SIG-M5 treated with dmso at 0.1 percent for 504 hours (cell line): Measurements from ENCODE around the gene PPA2.
A peak's percentile ranks its signal among the peaks of the same experiment; 100 is the strongest.
"Not testable (repeated sequence)": the region's sequence is repeated elsewhere in the genome, so short reads cannot be mapped to it uniquely, and the experiment has no call there.

Source experiments
- DNase-seq: peaks from one replicate; lab custom pipeline; 2025; ENCODE audit not compliant: unreplicated experiment; lab: John Stamatoyannopoulos, UW

Gene PPA2

DNA sequence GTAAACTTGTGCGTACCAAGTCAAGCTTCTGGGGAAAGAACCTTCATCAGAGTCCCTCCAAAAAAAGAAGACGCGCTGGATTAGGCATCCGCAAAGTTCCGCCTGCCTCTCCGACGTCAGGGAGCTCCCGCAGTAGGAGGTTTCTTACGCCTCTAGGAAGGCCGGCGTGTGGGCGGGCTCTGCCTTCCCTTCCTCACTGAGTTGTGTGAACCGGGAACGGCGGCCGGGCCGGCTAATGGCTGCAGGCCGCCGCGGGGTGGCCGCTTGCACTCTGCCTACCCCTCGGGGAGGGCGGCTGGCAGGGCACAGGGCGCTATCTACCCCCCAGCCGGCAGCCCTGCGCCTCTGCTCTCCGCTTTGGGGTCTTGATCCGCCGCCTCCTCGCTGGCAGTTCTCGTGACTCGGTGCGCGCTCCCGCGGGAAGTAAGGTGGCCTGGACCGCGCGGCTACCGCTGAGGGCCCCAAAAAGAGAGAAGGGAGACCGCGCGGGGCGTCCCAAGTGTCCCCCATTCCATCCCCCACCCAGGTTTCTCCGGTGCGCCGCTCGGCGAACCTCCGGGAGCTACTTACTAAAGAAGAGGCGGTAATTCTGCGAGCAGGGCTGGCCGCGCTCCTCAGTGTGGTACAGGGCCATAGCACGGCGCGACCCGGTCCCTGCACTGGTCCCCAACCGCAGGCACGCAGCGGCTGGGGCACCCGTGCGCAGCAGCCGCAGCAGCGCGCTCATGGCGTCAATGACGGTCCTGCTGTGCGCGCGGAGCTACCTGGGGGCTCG lies at the start of gene PPA2:
Gene PPA2 (minus strand): TSS at position 739 of the 775 bp plus-strand sequence. CDS start 12 bp downstream, at position 727.
- peak; percentile 87 for DNase-seq

- DNase-seq = peak; percentile 39
Observed at GRCh38 chr4:105520819-105521790, 47.2 kb upstream of the PPA2 start.

GRCh38 chr4:105510245-105510644 lies 36.4 kb upstream of the PPA2 start:
- DNase-seq = no peak

DNA sequence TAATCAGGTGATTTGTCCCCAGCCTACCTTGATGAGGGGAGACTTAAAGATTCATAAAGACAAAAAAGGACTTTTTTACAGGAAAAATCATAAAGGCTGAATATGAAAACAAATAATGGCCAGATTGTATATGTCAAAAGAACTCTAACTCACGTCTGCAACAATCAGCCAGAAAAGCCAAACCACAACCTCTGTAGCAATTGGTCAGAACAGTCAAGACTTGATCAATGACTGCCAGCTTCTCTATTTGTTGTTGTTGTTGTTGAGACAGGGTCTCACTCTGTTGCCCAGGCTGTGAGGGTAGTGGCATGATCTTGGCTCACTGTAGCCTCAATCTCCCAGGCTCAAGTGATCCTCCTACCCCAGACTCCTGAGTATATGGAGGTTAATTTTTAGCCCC lies 35.9 kb upstream of the PPA2 start:
- DNase-seq = no peak

GRCh38 chr4:105509291-105509690 lies 35.4 kb upstream of the PPA2 start:
- DNase-seq = peak; percentile 76

- DNase-seq = no peak
Observed at GRCh38 chr4:105504744-105505143, 30.9 kb upstream of the PPA2 start.

DNA sequence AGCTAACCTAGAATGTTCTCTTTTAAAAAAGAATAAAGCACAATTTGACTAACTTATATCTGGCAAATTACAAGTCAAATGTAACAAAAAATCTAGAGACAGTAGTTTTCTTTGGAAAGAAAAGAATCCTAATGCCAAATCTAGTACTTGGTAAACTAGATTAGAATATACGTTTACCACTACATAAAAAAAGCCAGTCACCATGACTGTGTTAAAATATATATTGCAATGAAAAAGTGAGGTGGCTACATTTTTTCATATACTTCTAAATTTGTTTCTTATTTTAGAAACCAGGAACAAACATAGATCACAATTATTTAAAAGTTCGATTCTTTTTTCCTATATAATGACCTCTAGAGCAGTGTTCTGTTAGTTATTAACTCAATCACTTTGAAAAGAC lies 29.6 kb upstream of the PPA2 start:
- DNase-seq = no peak

DNA sequence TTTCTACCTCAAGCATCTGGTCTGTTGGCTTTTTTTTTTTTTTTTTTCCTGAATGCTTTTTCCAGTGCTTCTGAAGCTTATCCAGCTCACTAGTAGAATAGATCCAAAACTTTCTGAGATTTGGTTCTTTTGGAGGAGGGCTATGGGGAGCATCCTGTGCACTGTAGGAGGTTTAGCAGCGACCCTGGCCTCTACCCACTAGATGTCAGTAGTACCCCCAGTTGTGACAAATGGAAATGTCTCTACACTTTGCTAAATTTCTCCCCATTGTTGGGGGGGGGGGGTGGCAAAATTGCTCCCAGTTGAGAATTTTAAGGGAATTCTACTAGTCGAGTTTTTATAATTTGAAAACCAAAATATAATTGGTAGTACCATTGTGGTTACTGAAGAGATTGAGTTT lies 23.0 kb upstream of the PPA2 start:
- no peak for DNase-seq

DNA sequence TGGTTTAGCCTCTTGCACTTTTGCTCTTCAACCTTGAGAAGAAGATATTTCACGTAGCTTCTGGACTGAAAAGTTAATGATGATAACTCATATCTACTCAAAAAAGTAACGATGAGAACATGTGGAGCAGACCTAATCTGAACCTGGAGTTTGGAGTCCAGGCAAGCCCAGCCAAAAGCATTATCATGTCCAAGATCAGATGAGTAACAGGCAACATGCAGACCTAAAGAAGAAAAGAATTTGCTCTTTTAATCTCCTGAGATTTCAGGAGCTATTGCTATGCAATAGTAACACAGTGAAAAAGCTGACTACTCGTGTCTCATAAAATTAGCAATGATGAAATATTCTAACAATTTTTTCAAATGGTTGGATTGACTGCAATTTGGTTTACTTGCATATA lies 21.8 kb upstream of the PPA2 start:
- DNase-seq = no peak

DNA sequence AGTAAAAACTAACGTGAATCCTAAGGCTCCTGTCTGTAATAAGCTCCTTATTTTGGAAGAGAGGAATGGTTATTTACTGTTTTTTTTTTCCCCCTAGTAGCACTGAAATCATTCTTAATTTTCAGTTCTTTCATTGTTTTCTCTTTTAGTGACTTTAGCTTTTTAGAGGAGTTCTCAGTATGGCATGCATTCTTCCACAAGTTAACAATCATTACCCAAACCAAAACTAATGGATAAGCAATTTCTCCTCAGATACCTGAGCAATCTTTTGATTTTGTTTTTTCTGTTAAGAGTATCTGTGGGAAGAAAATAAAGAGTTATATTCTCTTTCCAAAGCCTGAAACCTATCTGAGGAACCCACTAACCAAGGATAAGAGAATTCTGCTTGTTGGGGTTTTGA lies 16.7 kb upstream of the PPA2 start:
- no peak for DNase-seq

- peak; percentile 20 for DNase-seq
Observed at GRCh38 chr4:105483840-105484239, 10.0 kb upstream of the PPA2 start.

DNA sequence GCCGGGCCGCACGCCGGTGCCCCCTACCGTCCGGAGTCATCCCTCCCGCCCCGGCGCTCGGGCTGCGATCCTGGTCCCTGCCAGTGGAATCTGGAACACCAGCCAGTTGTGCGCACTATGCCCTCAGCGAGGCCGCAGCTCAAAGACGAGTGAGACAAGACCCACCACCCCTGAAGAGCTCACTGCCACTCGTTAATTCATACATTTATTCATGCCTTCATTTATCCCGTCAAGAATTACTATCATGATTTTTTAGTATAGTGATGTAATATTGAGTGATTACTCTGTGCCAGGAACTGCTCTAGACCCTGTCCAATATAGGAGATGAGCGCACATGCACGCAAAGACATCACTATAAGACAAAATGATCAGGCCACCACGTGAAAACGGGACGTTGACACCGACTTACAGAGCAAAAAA lies 247 bp upstream of the PPA2 start:
- DNase-seq = no peak

GRCh38 chr4:105472871-105473323 lies 965 bp downstream of the PPA2 start:
- peak; percentile 59 for DNase-seq

DNA sequence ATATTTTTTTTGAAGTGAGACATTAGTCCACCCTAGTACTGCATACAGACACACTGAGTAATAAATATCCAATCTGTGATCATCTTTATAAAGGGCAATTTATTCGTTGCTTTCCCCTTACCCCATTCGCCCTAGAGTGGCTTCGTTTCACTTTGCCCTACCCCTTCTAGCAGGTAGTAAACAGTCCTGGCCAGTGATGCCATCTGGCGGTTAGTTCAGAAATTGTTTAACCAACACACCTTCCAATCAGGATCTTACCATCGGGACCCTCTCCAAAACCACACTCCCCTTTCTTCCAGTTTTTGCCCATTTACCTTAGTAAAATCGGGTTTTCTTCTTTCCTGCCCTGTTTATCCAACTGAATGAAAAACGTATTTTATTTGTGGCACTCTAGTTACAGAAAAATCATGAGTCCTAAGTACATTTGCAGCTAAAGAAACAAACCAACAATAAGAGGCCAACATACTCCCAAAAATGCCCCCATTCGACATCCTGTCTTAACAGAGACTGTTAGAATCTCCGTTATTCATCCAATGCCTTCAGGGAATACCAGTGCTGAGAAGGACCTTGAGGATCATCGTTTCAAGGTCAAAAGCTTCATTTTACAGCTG lies 2.2 kb downstream of the PPA2 start:
- DNase-seq = peak; percentile 68

- DNase-seq = no peak
Observed at GRCh38 chr4:105470766-105471165, 3.1 kb downstream of the PPA2 start.

GRCh38 chr4:105469736-105470135 lies 4.1 kb downstream of the PPA2 start:
- DNase-seq = no peak

GRCh38 chr4:105466580-105466979 lies 7.3 kb downstream of the PPA2 start:
- DNase-seq = no peak

DNA sequence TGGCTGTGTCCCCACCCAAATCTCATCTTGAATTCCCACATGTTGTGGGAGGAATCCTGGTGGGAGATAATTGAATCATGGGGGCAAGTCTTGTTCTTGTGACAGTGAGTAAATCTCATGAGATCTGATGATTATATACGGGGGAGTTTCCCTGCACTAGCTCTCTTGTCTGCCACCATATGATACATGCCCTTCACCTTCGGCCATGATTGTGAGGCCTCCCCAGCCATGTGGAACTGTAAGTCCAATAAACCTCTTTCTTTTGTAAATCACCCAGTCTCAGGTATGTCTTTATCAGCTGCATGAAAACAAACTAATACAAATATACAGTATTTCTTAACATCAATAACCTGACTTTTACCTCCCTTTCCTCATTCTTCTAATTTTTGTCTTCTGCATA lies 9.3 kb downstream of the PPA2 start:
- not testable (repeated sequence) for DNase-seq

DNA sequence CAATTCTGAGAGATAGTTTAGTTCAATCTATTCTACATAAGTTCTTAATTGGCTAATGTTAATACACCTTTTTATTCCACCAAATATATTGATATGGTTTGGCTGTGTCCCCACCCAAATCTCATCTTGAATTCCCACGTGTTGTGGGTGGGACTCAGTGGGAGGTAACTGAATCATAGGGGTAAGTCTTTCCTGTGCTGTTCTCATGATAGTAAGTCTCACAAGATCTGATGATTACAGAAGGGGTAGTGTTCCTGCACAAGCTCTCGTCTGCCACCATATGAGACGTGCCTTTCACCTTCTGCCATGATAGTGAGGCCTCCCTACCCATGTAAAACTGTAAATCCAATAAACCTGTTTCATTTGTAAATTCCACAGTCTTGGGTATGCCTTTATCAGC lies 11.3 kb downstream of the PPA2 start:
- DNase-seq = no peak

DNA sequence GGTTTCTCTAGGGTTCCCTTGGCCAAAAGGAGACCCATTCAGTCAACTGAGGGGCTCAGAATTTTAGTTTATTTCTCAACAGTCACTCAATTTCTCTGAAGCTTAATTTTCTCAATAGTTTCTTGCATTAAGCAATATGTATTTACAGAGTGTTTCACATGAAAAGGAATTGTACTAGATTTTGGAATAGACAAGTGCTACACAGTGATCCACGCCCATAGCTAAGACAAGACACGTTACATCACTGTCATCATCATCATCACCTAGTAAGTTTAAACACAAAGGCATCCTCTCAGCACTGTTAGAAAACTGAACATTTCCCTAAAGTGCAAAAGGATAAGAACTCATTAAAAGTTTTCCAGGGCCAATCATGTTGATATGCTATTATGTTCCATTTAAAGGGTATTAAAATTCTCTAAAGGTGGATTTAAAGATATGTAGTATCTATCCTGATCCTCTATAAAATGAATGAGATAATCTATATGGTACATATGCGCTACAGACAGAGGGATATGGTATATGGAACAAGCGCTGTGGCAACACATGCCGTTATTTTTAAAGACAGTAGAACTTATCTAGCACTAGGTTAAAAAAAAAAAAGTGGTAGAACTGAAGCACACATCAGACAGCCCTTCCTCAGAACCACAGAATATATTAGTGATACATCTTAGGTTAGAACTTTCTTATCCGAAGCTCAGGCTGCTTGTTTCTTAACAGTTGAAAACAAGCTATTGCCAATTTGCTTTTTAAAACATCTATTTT lies 12.1 kb downstream of the PPA2 start:
- peak; percentile 55 for DNase-seq

- DNase-seq = peak; percentile 80
Observed at GRCh38 chr4:105461221-105461620, 12.6 kb downstream of the PPA2 start.
